ENCODE results near the gene MYL5.
"Not testable (repeated sequence)": the region's sequence is repeated elsewhere in the genome, so short reads cannot be mapped to it uniquely, and the experiment has no call there.

MYL5 gene

GRCh38 chr4:704971-705277 lies 30.6 kb downstream of the MYL5 start:
- 100% methylated on average over 1 of the region's 1 CpG for WGBS (ENCODE audit: extremely low coverage, insufficient coverage, low lambda C conversion rate)

GRCh38 chr4:705278-706082 lies 31.1 kb downstream of the MYL5 start, which contains the start of gene PCGF3:
TSS of gene PCGF3 (plus strand) at chr4:705832. CDS start at chr4:733681, 27,849 bp downstream.
- Histone ChIP-seq H2AK5ac (ENCODE audit: low read length) (peak within 1 kb of the TSS; percentile 65), H3K79me1 (ENCODE audit: low read length) (peaks cover 21% of the 10 kb centered on the region), H3K56ac (ENCODE audit: low read length) (peak within 1 kb of the TSS; percentile 96), H4K8ac (ENCODE audit: low read depth, low read length) (peak within 1 kb of the TSS; percentile 84), H2BK120ac (ENCODE audit: low read depth, low read length) (peak within 1 kb of the TSS; percentile 50), H3K23ac (ENCODE audit: low read length) (peak within 1 kb of the TSS; percentile 89), H3K79me2 (ENCODE audit: control insufficient read depth, insufficient read depth, low read length) (peaks cover 35% of the 10 kb centered on the region), H3K27ac (ENCODE audit: low read depth, low read length) (peak within 1 kb of the TSS; percentile 49), H3K18ac (ENCODE audit: low read length) (peak within 1 kb of the TSS; percentile 72), H3K4me3 (ENCODE audit: low read length) (peak within 1 kb of the TSS; percentile 88), H3K4me2 (ENCODE audit: low read length) (peak within 1 kb of the TSS; percentile 79), H3K4me1 (ENCODE audit: control insufficient read depth, low read depth, low read length) (no peaks in the 10 kb centered on the region), H4K5ac (ENCODE audit: low read length) (no peak within 1 kb of the TSS), H3K36me3 (ENCODE audit: control insufficient read depth, insufficient read depth, low read length) (no peaks in the 10 kb centered on the region), H3K27me3 (ENCODE audit: insufficient read depth, low read length, poor library complexity) (no peaks in the 10 kb centered on the region), H3K9ac (ENCODE audit: low read length) (peak within 1 kb of the TSS; percentile 99), H3K4ac (ENCODE audit: low read depth, low read length) (peak within 1 kb of the TSS; percentile 95), H2BK15ac (replicated peaks; ENCODE audit: low read depth) (no peak within 1 kb of the TSS), H2BK5ac (ENCODE audit: low read length) (peak within 1 kb of the TSS; percentile 59)
- no CpG with 5 or more reads among the region's 82 CpGs for WGBS (ENCODE audit: extremely low coverage, insufficient coverage, low lambda C conversion rate)
- peak; percentile 96 for DNase-seq

More at GRCh38 chr4:704971-705277, 30.6 kb downstream of the MYL5 start:
- H3K4me2 ChIP-seq (ENCODE audit: low read length) = no peak overlapping the region
- no peak overlapping the region for H2BK5ac ChIP-seq (ENCODE audit: low read length)
- H3K9ac ChIP-seq (ENCODE audit: low read length) = no peak overlapping the region
- no peak overlapping the region for H4K8ac ChIP-seq (ENCODE audit: low read depth, low read length)
- H3K79me1 ChIP-seq (ENCODE audit: low read length) = peaks cover 19% of the 10 kb centered on the region
- H2AK5ac ChIP-seq (ENCODE audit: low read length) = peak overlapping the region; percentile 22
- H3K27me3 ChIP-seq (ENCODE audit: insufficient read depth, low read length, poor library complexity) = no peaks in the 10 kb centered on the region
- no peak overlapping the region for H4K5ac ChIP-seq (ENCODE audit: low read length)
- H3K18ac ChIP-seq (ENCODE audit: low read length) = no peak overlapping the region
- H3K23ac ChIP-seq (ENCODE audit: low read length) = no peak overlapping the region
- no peak for DNase-seq
- no peaks in the 10 kb centered on the region for H3K36me3 ChIP-seq (ENCODE audit: control insufficient read depth, insufficient read depth, low read length)
- no peak overlapping the region for H3K27ac ChIP-seq (ENCODE audit: low read depth, low read length)
- no peak overlapping the region for H2BK15ac ChIP-seq (replicated peaks; ENCODE audit: low read depth)
- no peaks in the 10 kb centered on the region for H3K4me1 ChIP-seq (ENCODE audit: control insufficient read depth, low read depth, low read length)
- no peak overlapping the region for H2BK120ac ChIP-seq (ENCODE audit: low read depth, low read length)
- no peak overlapping the region for H3K4me3 ChIP-seq (ENCODE audit: low read length)
- H3K56ac ChIP-seq (ENCODE audit: low read length) = no peak overlapping the region
- H3K79me2 ChIP-seq (ENCODE audit: control insufficient read depth, insufficient read depth, low read length) = peaks cover 30% of the 10 kb centered on the region
- no peak overlapping the region for H3K4ac ChIP-seq (ENCODE audit: low read depth, low read length)

GRCh38 chr4:706083-706633 lies 31.8 kb downstream of the MYL5 start:
- H3K9ac ChIP-seq (ENCODE audit: low read length) = peak overlapping the region; percentile 99
- H3K27ac ChIP-seq (ENCODE audit: low read depth, low read length) = peak overlapping the region; percentile 49
- H3K56ac ChIP-seq (ENCODE audit: low read length) = peak overlapping the region; percentile 96
- no CpG with 5 or more reads among the region's 21 CpGs for WGBS (ENCODE audit: extremely low coverage, insufficient coverage, low lambda C conversion rate)
- peaks cover 24% of the 10 kb centered on the region for H3K79me1 ChIP-seq (ENCODE audit: low read length)
- H2BK120ac ChIP-seq (ENCODE audit: low read depth, low read length); H2BK15ac ChIP-seq (replicated peaks; ENCODE audit: low read depth); H3K4me1 ChIP-seq (ENCODE audit: control insufficient read depth, low read depth, low read length); H3K27me3 ChIP-seq (ENCODE audit: insufficient read depth, low read length, poor library complexity); H3K36me3 ChIP-seq (ENCODE audit: control insufficient read depth, insufficient read depth, low read length); H4K5ac ChIP-seq (ENCODE audit: low read length); DNase-seq: not testable (repeated sequence)
- H2AK5ac ChIP-seq (ENCODE audit: low read length) = peak overlapping the region; percentile 65
- peak overlapping the region; percentile 95 for H3K4ac ChIP-seq (ENCODE audit: low read depth, low read length)
- peak overlapping the region; percentile 89 for H3K23ac ChIP-seq (ENCODE audit: low read length)
- peak overlapping the region; percentile 84 for H4K8ac ChIP-seq (ENCODE audit: low read depth, low read length)
- peak overlapping the region; percentile 72 for H3K18ac ChIP-seq (ENCODE audit: low read length)
- H2BK5ac ChIP-seq (ENCODE audit: low read length) = peak overlapping the region; percentile 59
- peaks cover 42% of the 10 kb centered on the region for H3K79me2 ChIP-seq (ENCODE audit: control insufficient read depth, insufficient read depth, low read length)
- H3K4me2 ChIP-seq (ENCODE audit: low read length) = peak overlapping the region; percentile 52
- peak overlapping the region; percentile 88 for H3K4me3 ChIP-seq (ENCODE audit: low read length)

- no peak overlapping the region for H3K27ac ChIP-seq (ENCODE audit: low read depth, low read length)
- H2BK15ac ChIP-seq (replicated peaks; ENCODE audit: low read depth) = no peak overlapping the region
- H2BK5ac ChIP-seq (ENCODE audit: low read length) = no peak overlapping the region
- no CpG with 5 or more reads among the region's 21 CpGs for WGBS (ENCODE audit: extremely low coverage, insufficient coverage, low lambda C conversion rate)
- no peaks in the 10 kb centered on the region for H3K36me3 ChIP-seq (ENCODE audit: control insufficient read depth, insufficient read depth, low read length)
- H3K23ac ChIP-seq (ENCODE audit: low read length) = no peak overlapping the region
- no peak for DNase-seq
- no peaks in the 10 kb centered on the region for H3K27me3 ChIP-seq (ENCODE audit: insufficient read depth, low read length, poor library complexity)
- H3K4ac ChIP-seq (ENCODE audit: low read depth, low read length) = no peak overlapping the region
- no peaks in the 10 kb centered on the region for H3K4me1 ChIP-seq (ENCODE audit: control insufficient read depth, low read depth, low read length)
- H3K79me2 ChIP-seq (ENCODE audit: control insufficient read depth, insufficient read depth, low read length) = peaks cover 42% of the 10 kb centered on the region
- no peak overlapping the region for H4K5ac ChIP-seq (ENCODE audit: low read length)
- H3K56ac ChIP-seq (ENCODE audit: low read length) = peak overlapping the region; percentile 78
- H3K18ac ChIP-seq (ENCODE audit: low read length) = no peak overlapping the region
- H3K4me3 ChIP-seq (ENCODE audit: low read length) = no peak overlapping the region
- peaks cover 24% of the 10 kb centered on the region for H3K79me1 ChIP-seq (ENCODE audit: low read length)
- H2BK120ac ChIP-seq (ENCODE audit: low read depth, low read length) = no peak overlapping the region
- H2AK5ac ChIP-seq (ENCODE audit: low read length) = no peak overlapping the region
- H4K8ac ChIP-seq (ENCODE audit: low read depth, low read length) = no peak overlapping the region
- H3K9ac ChIP-seq (ENCODE audit: low read length) = peak overlapping the region; percentile 52
- peak overlapping the region; percentile 48 for H3K4me2 ChIP-seq (ENCODE audit: low read length)
These were observed 32.7 kb downstream of the MYL5 start for GRCh38 chr4:706834-707598.

GRCh38 chr4:707929-708630 lies 33.7 kb downstream of the MYL5 start:
- Histone ChIP-seq H3K27ac (ENCODE audit: low read depth, low read length) (no peak overlapping the region), H3K4ac (ENCODE audit: low read depth, low read length) (no peak overlapping the region), H3K79me2 (ENCODE audit: control insufficient read depth, insufficient read depth, low read length) (peaks cover 49% of the 10 kb centered on the region), H2BK120ac (ENCODE audit: low read depth, low read length) (no peak overlapping the region), H3K36me3 (ENCODE audit: control insufficient read depth, insufficient read depth, low read length) (no peaks in the 10 kb centered on the region), H2AK5ac (ENCODE audit: low read length) (no peak overlapping the region), H4K5ac (ENCODE audit: low read length) (no peak overlapping the region), H2BK15ac (replicated peaks; ENCODE audit: low read depth) (no peak overlapping the region), H4K8ac (ENCODE audit: low read depth, low read length) (no peak overlapping the region), H3K9ac (ENCODE audit: low read length) (no peak overlapping the region), H3K4me1 (ENCODE audit: control insufficient read depth, low read depth, low read length) (no peaks in the 10 kb centered on the region), H3K18ac (ENCODE audit: low read length) (no peak overlapping the region), H3K79me1 (ENCODE audit: low read length) (peaks cover 25% of the 10 kb centered on the region), H3K4me3 (ENCODE audit: low read length) (no peak overlapping the region), H3K23ac (ENCODE audit: low read length) (no peak overlapping the region), H3K56ac (ENCODE audit: low read length) (peak overlapping the region; percentile 25), H2BK5ac (ENCODE audit: low read length) (no peak overlapping the region), H3K4me2 (ENCODE audit: low read length) (no peak overlapping the region), H3K27me3 (ENCODE audit: insufficient read depth, low read length, poor library complexity) (no peaks in the 10 kb centered on the region)
- WGBS (ENCODE audit: extremely low coverage, insufficient coverage, low lambda C conversion rate) = no CpG with 5 or more reads among the region's 11 CpGs
- DNase-seq = no peak

All from mesendoderm (in vitro differentiated cells).